Tibial artery (tissue), 4 donors: Measurements from ENCODE around the gene GUSB.

ENCODE experiments used
- DNase-seq, 2 donors: peaks; one replicate each; pipeline ENCODE4 v3.0.0-alpha.2; 2019
- H3K27ac ChIP-seq, 2 donors: fragments of 200-600 bp; sonication (generic) in 1 of 2; 1 replicate in 1 of 2; 2 replicates in 1 of 2; pipeline ENCODE4 v1.5.1; 2018 to 2019; ENCODE audit warnings: mild to moderate bottlenecking in 1 of 2
- H3K27me3 ChIP-seq, 2 donors: fragments of 200-600 bp; sonication (generic) in 1 of 2; one replicate each; pipeline versions ENCODE4 v1.5.1 to v1.6.0; 2016 to 2019
- H3K36me3 ChIP-seq, 3 donors: fragments of 200-600 bp; sonication (generic) in 2 of 3; one replicate each; pipeline ENCODE4 v1.5.1; 2016 to 2019; ENCODE audit warnings: mild to moderate bottlenecking in 2 of 3
- H3K4me1 ChIP-seq, 4 donors: fragments of 200-600 bp; sonication (generic) in 2 of 4; 1 replicate in 3 of 4; 2 replicates in 1 of 4; pipeline ENCODE4 v1.5.1; 2016 to 2019
- H3K4me3 ChIP-seq, 2 donors: fragments of 200-600 bp; sonication (generic) in 1 of 2; 1 replicate in 1 of 2; 2 replicates in 1 of 2; pipeline ENCODE4 v1.5.1; 2018 to 2019; ENCODE audit warnings: mild to moderate bottlenecking in 2 of 2
- H3K9me3 ChIP-seq, 3 donors: fragments of 200-600 bp; sonication (generic) in 1 of 3; one replicate each; pipeline ENCODE4 v1.5.1; 2016 to 2019
- CTCF ChIP-seq, 2 experiments: fragments of 200-600 bp in 1 of 2; fragments of 450-650 bp in 1 of 2; IDR thresholded peaks; one replicate each; pipeline ENCODE4 v1.5.1; 2017 to 2019; ENCODE audit warnings: antibody characterized with exemption in 2 of 2, mild to moderate bottlenecking in 1 of 2, moderate library complexity in 1 of 2
- intact Hi-C: fragments of 100-400 bp; cut with DNase I; formaldehyde crosslinking; loops from one replicate; pipeline ENCODE4 v1.15.0; 2023; ENCODE audit warnings: low total_unique reads

The GUSB gene

GRCh38 chr7:65980478-65981250, 1.3 kb downstream of the GUSB start:
- Histone ChIP-seq H3K27ac (peak overlapping the region; percentile 4 to 90), H3K27me3 (no peaks in the 10 kb centered on the region), H3K4me1 (peaks cover 0 to 25% (median 20%) of the 10 kb centered on the region in 4 donors), H3K4me3 (peak overlapping the region; percentile 88 to 99), H3K36me3 (peaks cover 14 to 45% (median 16%) of the 10 kb centered on the region in 3 donors), H3K9me3 (no peaks in the 10 kb centered on the region)
- DNase-seq = peak; percentile 72 to 77
- TF ChIP-seq CTCF (IDR thresholded peaks at IDR 0.05) = no peak
- intact Hi-C loops = no loop called here

- H3K4me3 ChIP-seq = no peak overlapping the region
Observed at GRCh38 chr7:65979583-65980477, 2.2 kb downstream of the GUSB start.

GRCh38 chr7:65978891-65979582, 3.0 kb downstream of the GUSB start:
- no peak for TF ChIP-seq CTCF (IDR thresholded peaks at IDR 0.05)
- intact Hi-C loops = loop anchor here (10.0 kb wide), 1 partner anchor 104 kb away; the partner anchor contains the start of gene VKORC1L1
- no peak overlapping the region for H3K27ac ChIP-seq
- DNase-seq = peak in 1 of 2 donors; percentile 53
- no peak overlapping the region for H3K4me3 ChIP-seq
- peaks cover 0 to 25% (median 20%) of the 10 kb centered on the region in 4 donors for H3K4me1 ChIP-seq
- H3K9me3 ChIP-seq = no peaks in the 10 kb centered on the region
- peaks cover 30 to 61% (median 33%) of the 10 kb centered on the region in 3 donors for H3K36me3 ChIP-seq
- no peaks in the 10 kb centered on the region for H3K27me3 ChIP-seq

More at GRCh38 chr7:65979583-65980477, 2.2 kb downstream of the GUSB start:
- Histone ChIP-seq H3K27ac (no peak overlapping the region), H3K27me3 (no peaks in the 10 kb centered on the region), H3K9me3 (no peaks in the 10 kb centered on the region), H3K36me3 (peaks cover 22 to 53% (median 25%) of the 10 kb centered on the region in 3 donors), H3K4me1 (peaks cover 0 to 25% (median 20%) of the 10 kb centered on the region in 4 donors)
- peak in 1 of 2 donors; percentile 58 for DNase-seq
- intact Hi-C loops = loop anchor here (10.0 kb wide), 1 partner anchor 105 kb away; the partner anchor contains the start of gene VKORC1L1
- TF ChIP-seq CTCF (IDR thresholded peaks at IDR 0.05) = no peak

- Histone ChIP-seq H3K36me3 (peaks cover 51 to 84% (median 56%) of the 10 kb centered on the region in 3 donors), H3K9me3 (no peaks in the 10 kb centered on the region), H3K27ac (no peak overlapping the region), H3K4me3 (no peak overlapping the region), H3K4me1 (peaks cover 0 to 18% (median 15%) of the 10 kb centered on the region in 4 donors), H3K27me3 (no peaks in the 10 kb centered on the region)
- TF ChIP-seq CTCF (IDR thresholded peaks at IDR 0.05) = no peak
- intact Hi-C loops = loop anchor here (10.0 kb wide), 1 partner anchor 102 kb away; the partner anchor contains the start of gene VKORC1L1
- peak in 1 of 2 donors; percentile 40 for DNase-seq
Observed at GRCh38 chr7:65976659-65977196, 5.3 kb downstream of the GUSB start.
